Mammary microvascular endothelial cell (primary cell): ENCODE data around the gene PDIA3. TPM values are rescaled to one million over a fixed set of nuclear protein-coding genes. Genes with fewer than 3 reads are reported as not detected.

Experiments used
- total RNA-seq: library from RNA; depleted of rRNA; stranded (reverse); fragments of >200 nt; gene quantifications from 2 replicates; pipeline ENCODE4 v1.2.3, GENCODE V29; 2015

Gene PDIA3
- total RNA-seq, result 271 and 278 TPM in 2 replicates

GRCh38 chr15:43746245-43746902, at the start of gene PDIA3:
TSS of gene PDIA3 (plus strand) at chr15:43746438. CDS start at chr15:43746540, 102 bp downstream.

DNA sequence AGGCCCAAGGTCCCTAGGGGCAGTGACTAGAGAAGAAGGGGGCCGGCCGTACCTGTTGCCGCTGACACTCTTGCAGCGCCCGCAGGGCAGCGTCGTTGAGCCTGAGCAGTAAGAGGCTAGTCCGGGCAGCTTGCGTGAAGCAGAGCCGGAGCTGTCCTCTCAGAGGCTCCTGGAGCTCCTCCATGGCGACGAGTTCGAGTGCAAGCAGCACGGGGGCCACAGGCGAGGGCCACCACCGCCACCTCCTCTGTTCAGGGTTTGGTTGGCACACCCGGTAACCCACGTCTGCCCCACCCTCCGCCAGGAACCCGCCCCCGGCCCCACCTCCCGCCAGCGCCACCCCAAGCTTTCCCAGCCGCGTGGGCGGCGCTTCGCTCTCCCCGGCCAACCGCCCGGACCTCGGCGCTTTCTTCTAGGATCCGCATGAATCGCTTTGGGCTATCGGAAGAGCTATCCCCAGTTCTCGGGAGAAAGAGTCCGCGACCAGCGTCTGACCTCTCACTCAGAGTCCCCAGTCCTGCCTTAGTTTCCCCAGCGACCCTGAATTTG, 30.6 kb downstream of the PDIA3 start, which contains the start of gene ELL3:
Gene ELL3 (minus strand): TSS at position 249 of the 549 bp plus-strand sequence. CDS start 65 bp downstream, at position 184.

DNA sequence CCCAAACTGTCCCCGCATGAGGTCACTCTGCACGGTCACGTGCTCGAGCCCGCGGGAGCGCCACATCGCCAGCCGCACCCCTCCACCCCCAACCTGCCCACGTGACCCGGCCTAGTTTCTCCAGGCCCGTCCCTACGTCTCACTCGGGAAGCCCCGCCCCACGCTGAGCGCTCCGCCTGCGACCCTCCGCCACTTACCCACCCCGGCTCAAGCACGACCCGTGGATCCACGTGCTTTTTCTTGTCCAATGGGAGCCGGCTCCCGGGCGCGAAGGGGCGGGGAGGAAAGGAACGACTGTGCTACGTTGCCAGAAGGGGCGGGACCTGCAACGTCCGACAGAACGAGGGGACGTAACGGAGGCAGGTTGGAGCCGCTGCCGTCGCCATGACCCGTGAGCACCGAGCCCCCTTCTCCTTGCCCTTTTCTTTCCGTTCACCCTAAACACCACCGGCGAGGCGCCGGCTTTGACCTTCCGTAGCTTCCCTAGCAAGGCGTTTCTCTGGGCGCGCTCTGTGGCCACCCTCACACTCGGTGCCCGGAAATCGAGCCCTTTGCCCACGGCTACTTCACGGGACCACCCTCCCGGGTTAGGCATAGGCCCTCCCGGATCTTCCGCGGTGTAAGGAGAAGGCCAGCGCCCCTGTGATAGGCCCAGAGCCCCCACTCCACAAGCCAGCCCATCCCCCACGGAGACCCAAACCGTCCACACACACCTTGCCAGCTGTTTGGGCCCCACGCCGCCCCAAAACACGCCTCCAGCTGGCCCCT, 45.9 kb downstream of the PDIA3 start, which contains the start of gene SERF2:
Gene SERF2 (plus strand): TSS at position 328 of the 768 bp plus-strand sequence. CDS start 57 bp downstream, at position 385.

GRCh38 chr15:43799945-43800285, 53.7 kb downstream of the PDIA3 start, which contains the start of gene SERINC4:
TSS of gene SERINC4 (minus strand) at chr15:43800220. CDS start at chr15:43799986, 234 bp downstream.

GRCh38 chr15:43800286-43801141, 54.3 kb downstream of the PDIA3 start, which contains the start of gene HYPK:
TSS of gene HYPK (plus strand) at chr15:43800599. CDS start at chr15:43800623, 24 bp downstream.

Other genes with a start within 250 kb of the PDIA3 start
- 0.67 and 0.84 TPM in 2 replicates for gene MAP1A, start 228.8 kb upstream of the PDIA3 start, total RNA-seq
- 7.4 and 22.0 TPM in 2 replicates for gene PPIP5K1, start 156.2 kb upstream of the PDIA3 start, total RNA-seq
- gene CKMT1B, start 152.4 kb upstream of the PDIA3 start, total RNA-seq, result not detected in 2 replicates
- not detected in 2 replicates for gene STRC, start 127.6 kb upstream of the PDIA3 start, total RNA-seq
- 0.33 and 3.0 TPM in 2 replicates for gene CATSPER2, start 97.6 kb upstream of the PDIA3 start, total RNA-seq
- gene CKMT1A, start 52.6 kb upstream of the PDIA3 start, total RNA-seq, result not detected in 2 replicates
- gene ELL3, start 30.5 kb downstream of the PDIA3 start, total RNA-seq, result 1.8 and 3.1 TPM in 2 replicates
- 1,358 and 1,405 TPM in 2 replicates for gene SERF2, start 45.9 kb downstream of the PDIA3 start, total RNA-seq
- gene SERINC4, start 53.8 kb downstream of the PDIA3 start, total RNA-seq, result 0.05 TPM in 1 of 2 replicates, not detected in the other
- gene HYPK, start 54.2 kb downstream of the PDIA3 start, total RNA-seq, result 10.3 and 16.8 TPM in 2 replicates
- 22.1 and 23.7 TPM in 2 replicates for gene MFAP1, start 78.3 kb downstream of the PDIA3 start, total RNA-seq
- 18.5 and 18.9 TPM in 2 replicates for gene WDR76, start 80.6 kb downstream of the PDIA3 start, total RNA-seq